Gastrocnemius medialis (tissue), 4 donors: ENCODE measurements around the gene COL28A1. TPM values are rescaled to one million over a fixed set of nuclear protein-coding genes. Genes with fewer than 3 reads are reported as not detected.

Source experiments
- ATAC-seq, 2 donors: fragments of 150-250 bp; one replicate each; pipeline ENCODE4 v1.9.1; 2016
- DNase-seq, 2 donors: peaks; one replicate each; pipeline ENCODE4 v3.0.0-alpha.2; 2019
- H3K27ac ChIP-seq, 4 donors: fragments of 200-600 bp; sonication (generic); 1 replicate in 1 of 4; 2 replicates in 3 of 4; pipeline ENCODE4 v1.5.1; 2016 to 2018; ENCODE audit warnings: mild to moderate bottlenecking in 2 of 4, moderate library complexity in 1 of 4
- H3K27me3 ChIP-seq, 3 donors: fragments of 200-600 bp; sonication (generic) in 2 of 3; 1 replicate in 1 of 3; 2 replicates in 2 of 3; pipeline versions ENCODE4 v1.5.1 to v1.6.0; 2016 to 2019; ENCODE audit warnings: mild to moderate bottlenecking in 1 of 3, moderate library complexity in 1 of 3
- H3K36me3 ChIP-seq, 2 donors: fragments of 200-600 bp; sonication (generic) in 1 of 2; one replicate each; pipeline ENCODE4 v1.5.1; 2017 to 2018
- H3K4me1 ChIP-seq, 2 donors: fragments of 200-600 bp; sonication (generic) in 1 of 2; one replicate each; pipeline ENCODE4 v1.5.1; 2016 to 2017; ENCODE audit warnings: mild to moderate bottlenecking in 2 of 2
- H3K4me3 ChIP-seq, 4 donors: fragments of 200-600 bp; sonication (generic) in 3 of 4; 1 replicate in 1 of 4; 2 replicates in 3 of 4; pipeline ENCODE4 v1.5.1; 2016 to 2019; ENCODE audit warnings: mild to moderate bottlenecking in 2 of 4
- H3K9me3 ChIP-seq, 3 donors: fragments of 200-600 bp; sonication (generic) in 2 of 3; 1 replicate in 1 of 3; 2 replicates in 2 of 3; pipeline ENCODE4 v1.5.1; 2016 to 2019
- POLR2A ChIP-seq, 2 donors: fragments of 450-650 bp; IDR thresholded peaks; one replicate each; pipeline ENCODE4 v1.6.1; 2017; ENCODE audit warnings: antibody characterized with exemption in 2 of 2, mild to moderate bottlenecking in 2 of 2, moderate library complexity in 2 of 2
- in situ Hi-C, 4 donors: fragments of 200-750 bp; cut with MboI; loops; one replicate each; pipeline versions ENCODE4 v1.15.0 to v1.8.0; 2017; ENCODE audit warnings: low sequenced_read_pairs in 4 of 4
- intact Hi-C: fragments of 100-400 bp; cut with DNase I; formaldehyde crosslinking; loops from one replicate; pipeline ENCODE4 v1.15.1; 2023; ENCODE audit warnings: low total_unique reads
- total RNA-seq, 4 donors: library from RNA; depleted of rRNA; stranded (reverse); fragments of >200 nt; gene quantifications; one replicate each; pipeline versions ENCODE4 v1.1.0 to v1.2.3, GENCODE V29; 2016
- TF ChIP-seq, protein P1 (sequence below), 5 experiments: fragments of 450-650 bp in 3 of 5; fragments of 200-600 bp in 2 of 5; sonication (generic) in 2 of 5; IDR thresholded peaks in 4 of 5; conservative IDR thresholded peaks in 1 of 5; 1 replicate in 4 of 5; 2 replicates in 1 of 5; pipeline ENCODE4 v1.5.1; 2016 to 2019; ENCODE audit warnings: antibody characterized with exemption in 5 of 5, mild to moderate bottlenecking in 3 of 5, moderate library complexity in 3 of 5

COL28A1 gene
- total RNA-seq, 4 donors from 2014 or later = 0.58 to 15.2 (median 2.0) TPM

DNA sequence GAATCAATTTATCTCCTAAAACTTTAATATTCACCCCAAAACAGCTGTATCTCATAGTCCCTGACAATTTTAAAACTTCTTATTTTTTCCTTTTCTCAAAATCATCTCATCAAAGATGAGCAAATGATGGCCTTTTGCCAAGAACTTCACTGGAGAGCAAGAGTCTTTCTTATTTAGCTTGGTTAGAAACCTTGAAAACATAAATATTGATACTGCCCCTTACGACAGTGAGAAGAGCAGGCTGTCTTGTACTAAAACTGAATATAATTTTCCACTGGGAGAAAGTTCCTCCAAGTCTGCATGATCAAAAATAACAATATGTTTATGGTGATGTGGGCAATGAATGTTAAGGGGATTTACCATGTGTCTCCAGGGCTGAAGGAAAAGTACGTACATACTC lies 109.0 kb downstream of the COL28A1 start:
- H3K4me1 ChIP-seq = no peaks in the 10 kb centered on the region
- no peak overlapping the region for H3K27ac ChIP-seq
- in situ Hi-C loops (loop anchor here (5.0 to 25.0 kb wide), 8 partner anchors 111 to 798 kb away; partner anchors contain the start of gene COL28A1 (in 2 of the 4)), intact Hi-C loops (no loop called here)
- TF ChIP-seq, protein P1, sequence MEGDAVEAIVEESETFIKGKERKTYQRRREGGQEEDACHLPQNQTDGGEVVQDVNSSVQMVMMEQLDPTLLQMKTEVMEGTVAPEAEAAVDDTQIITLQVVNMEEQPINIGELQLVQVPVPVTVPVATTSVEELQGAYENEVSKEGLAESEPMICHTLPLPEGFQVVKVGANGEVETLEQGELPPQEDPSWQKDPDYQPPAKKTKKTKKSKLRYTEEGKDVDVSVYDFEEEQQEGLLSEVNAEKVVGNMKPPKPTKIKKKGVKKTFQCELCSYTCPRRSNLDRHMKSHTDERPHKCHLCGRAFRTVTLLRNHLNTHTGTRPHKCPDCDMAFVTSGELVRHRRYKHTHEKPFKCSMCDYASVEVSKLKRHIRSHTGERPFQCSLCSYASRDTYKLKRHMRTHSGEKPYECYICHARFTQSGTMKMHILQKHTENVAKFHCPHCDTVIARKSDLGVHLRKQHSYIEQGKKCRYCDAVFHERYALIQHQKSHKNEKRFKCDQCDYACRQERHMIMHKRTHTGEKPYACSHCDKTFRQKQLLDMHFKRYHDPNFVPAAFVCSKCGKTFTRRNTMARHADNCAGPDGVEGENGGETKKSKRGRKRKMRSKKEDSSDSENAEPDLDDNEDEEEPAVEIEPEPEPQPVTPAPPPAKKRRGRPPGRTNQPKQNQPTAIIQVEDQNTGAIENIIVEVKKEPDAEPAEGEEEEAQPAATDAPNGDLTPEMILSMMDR (IDR thresholded peaks at IDR 0.05 in 4 of 5, conservative IDR thresholded peaks at IDR 0.05 in 1 of 5) = no peak
- TF ChIP-seq POLR2A (IDR thresholded peaks at IDR 0.05) = no peak
- no peak overlapping the region for H3K4me3 ChIP-seq
- H3K27me3 ChIP-seq = no peaks in the 10 kb centered on the region
- DNase-seq = no peak
- no peaks in the 10 kb centered on the region for H3K9me3 ChIP-seq
- no peak for ATAC-seq
- H3K36me3 ChIP-seq = no peaks in the 10 kb centered on the region

GRCh38 chr7:7425321-7425720 lies 110.4 kb downstream of the COL28A1 start:
- no peak overlapping the region for H3K27ac ChIP-seq
- in situ Hi-C loops (loop anchor here (5.0 to 25.0 kb wide), 8 partner anchors 112 to 799 kb away; partner anchors contain the start of gene COL28A1 (in 2 of the 4)), intact Hi-C loops (loop anchor here (2.0 kb wide), 2 partner anchors 115 to 791 kb away; no protein-coding TSS in a partner anchor)
- H3K4me1 ChIP-seq = no peaks in the 10 kb centered on the region
- no peak for TF ChIP-seq POLR2A (IDR thresholded peaks at IDR 0.05)
- TF ChIP-seq, protein P1 (IDR thresholded peaks at IDR 0.05 in 4 of 5, conservative IDR thresholded peaks at IDR 0.05 in 1 of 5) = no peak
- no peak overlapping the region for H3K4me3 ChIP-seq
- ATAC-seq (no peak), DNase-seq (no peak)
- H3K27me3 ChIP-seq = no peaks in the 10 kb centered on the region
- H3K36me3 ChIP-seq = no peaks in the 10 kb centered on the region
- H3K9me3 ChIP-seq = no peaks in the 10 kb centered on the region

GRCh38 chr7:7424151-7424873 lies 111.4 kb downstream of the COL28A1 start:
- intact Hi-C loops = loop anchor here (2.0 to 5.0 kb wide), 3 partner anchors 116 to 792 kb away; no protein-coding TSS in a partner anchor
- Histone ChIP-seq H3K36me3 (no peaks in the 10 kb centered on the region), H3K27me3 (no peaks in the 10 kb centered on the region), H3K27ac (no peak overlapping the region), H3K4me1 (no peaks in the 10 kb centered on the region), H3K4me3 (peak overlapping the region; percentile 39 to 59 (median 52)), H3K9me3 (no peaks in the 10 kb centered on the region)
- peak; percentile 76 to 87 for ATAC-seq
- TF ChIP-seq POLR2A (IDR thresholded peaks at IDR 0.05) = no peak
- TF ChIP-seq, protein P1 (IDR thresholded peaks at IDR 0.05 in 4 of 5, conservative IDR thresholded peaks at IDR 0.05 in 1 of 5) = peak; percentile 46 to 72 (median 62)
- in situ Hi-C loops = loop anchor here in 2 of 4 donors (10.0 kb wide), 4 partner anchors 120 to 800 kb away; no protein-coding TSS in a partner anchor
- peak; percentile 11 to 33 for DNase-seq

GRCh38 chr7:7422641-7423040 lies 113.0 kb downstream of the COL28A1 start:
- no peaks in the 10 kb centered on the region for H3K27me3 ChIP-seq
- no peaks in the 10 kb centered on the region for H3K36me3 ChIP-seq
- in situ Hi-C loops = loop anchor here in 2 of 4 donors (10.0 kb wide), 4 partner anchors 122 to 802 kb away; no protein-coding TSS in a partner anchor
- H3K27ac ChIP-seq = no peak overlapping the region
- TF ChIP-seq POLR2A (IDR thresholded peaks at IDR 0.05) = no peak
- TF ChIP-seq, protein P1 (IDR thresholded peaks at IDR 0.05 in 4 of 5, conservative IDR thresholded peaks at IDR 0.05 in 1 of 5) = no peak
- DNase-seq = no peak
- no peaks in the 10 kb centered on the region for H3K9me3 ChIP-seq
- H3K4me3 ChIP-seq = no peak overlapping the region
- ATAC-seq = no peak
- intact Hi-C loops = loop anchor here (5.0 kb wide), 1 partner anchor 320 kb away; no protein-coding TSS in a partner anchor
- H3K4me1 ChIP-seq = no peaks in the 10 kb centered on the region
